CD4-positive, alpha-beta T cell treated with Interleukin-15 for 1 hour (primary cell): ENCODE measurements around the gene KNL1.
"Not testable (repeated sequence)": the region's sequence is repeated elsewhere in the genome, so short reads cannot be mapped to it uniquely, and the experiment has no call there.

Experiments used
- DNase-seq: peaks from one replicate; pipeline ENCODE4 v3.0.0-alpha.2; 2020

KNL1 gene

GRCh38 chr15:40593588-40594428, at the start of gene KNL1:
TSS of gene KNL1 (plus strand) at chr15:40594249. CDS start at chr15:40602932, 8,683 bp downstream.
- DNase-seq, result peak; percentile 93

- DNase-seq, result no peak
These were observed 48.6 kb upstream of the KNL1 start for GRCh38 chr15:40545457-40545856.

GRCh38 chr15:40548610-40549009, 45.4 kb upstream of the KNL1 start:
- no peak for DNase-seq

GRCh38 chr15:40549894-40550293, 44.2 kb upstream of the KNL1 start:
- DNase-seq, result no peak

- peak; percentile 40 for DNase-seq
These were observed 43.6 kb upstream of the KNL1 start for GRCh38 chr15:40550341-40551037.

- no peak for DNase-seq
These were observed 39.9 kb upstream of the KNL1 start for GRCh38 chr15:40554161-40554525.

- DNase-seq, result no peak
These were observed 38.2 kb upstream of the KNL1 start for GRCh38 chr15:40555876-40556275.

GRCh38 chr15:40558952-40559742, 34.9 kb upstream of the KNL1 start:
- no peak for DNase-seq

GRCh38 chr15:40562691-40563090, 31.4 kb upstream of the KNL1 start:
- DNase-seq, result no peak

GRCh38 chr15:40563426-40563825, 30.6 kb upstream of the KNL1 start:
- no peak for DNase-seq

GRCh38 chr15:40564591-40565332, 29.3 kb upstream of the KNL1 start, which contains the start of gene CCDC32:
TSS of gene CCDC32 (minus strand) at chr15:40565042. CDS start at chr15:40563015, 2,027 bp downstream.
- DNase-seq, result peak; percentile 95

GRCh38 chr15:40565333-40566238, 28.5 kb upstream of the KNL1 start:
- no peak for DNase-seq

GRCh38 chr15:40567111-40567510, 26.9 kb upstream of the KNL1 start:
- DNase-seq, result no peak

- peak; percentile 87 for DNase-seq
These were observed 24.7 kb upstream of the KNL1 start, which contains the start of gene RPUSD2 for GRCh38 chr15:40569129-40569953. TSS of gene RPUSD2 (plus strand) at chr15:40569299. CDS start at chr15:40569338, 39 bp downstream.

- DNase-seq, result no peak
These were observed 18.9 kb upstream of the KNL1 start for GRCh38 chr15:40575113-40575512.

- not testable (repeated sequence) for DNase-seq
These were observed 17.1 kb upstream of the KNL1 start for GRCh38 chr15:40576914-40577313.

GRCh38 chr15:40578892-40579291, 15.2 kb upstream of the KNL1 start:
- no peak for DNase-seq

GRCh38 chr15:40581796-40582195, 12.3 kb upstream of the KNL1 start:
- not testable (repeated sequence) for DNase-seq

- DNase-seq, result peak; percentile 49
These were observed 11.3 kb upstream of the KNL1 start for GRCh38 chr15:40582726-40583246.

GRCh38 chr15:40584191-40584590, 9.9 kb upstream of the KNL1 start:
- no peak for DNase-seq
